Parathyroid adenoma (tissue), 2 donors: ENCODE results near the gene POLK.

ENCODE experiments used
- H2AFZ ChIP-seq: fragments of 300-600 bp; sonication (generic); one replicate; pipeline ENCODE4 v1.7.0; 2017; ENCODE audit warnings: antibody characterized with exemption, mild to moderate bottlenecking
- H3K27ac ChIP-seq: fragments of 300-600 bp; sonication (generic); one replicate; pipeline ENCODE4 v1.7.0; 2017
- H3K27me3 ChIP-seq: fragments of 300-600 bp; sonication (generic); one replicate; pipeline ENCODE4 v1.7.0; 2017; ENCODE audit warnings: low read length; ENCODE audit not compliant: control insufficient read depth, insufficient read depth
- H3K36me3 ChIP-seq: fragments of 300-600 bp; sonication (generic); one replicate; pipeline ENCODE4 v1.7.0; 2017; ENCODE audit warnings: low read length; ENCODE audit not compliant: control insufficient read depth, insufficient read depth
- H3K4me1 ChIP-seq: fragments of 300-600 bp; sonication (generic); one replicate; pipeline ENCODE4 v1.7.0; 2017; ENCODE audit warnings: control low read depth
- H3K4me2 ChIP-seq: fragments of 300-600 bp; sonication (generic); one replicate; pipeline ENCODE4 v1.7.0; 2017; ENCODE audit warnings: low read length
- H3K4me3 ChIP-seq: fragments of 300-600 bp; sonication (generic); one replicate; pipeline ENCODE4 v1.7.0; 2017; ENCODE audit warnings: low read depth, low read length
- H3K79me2 ChIP-seq: fragments of 300-600 bp; sonication (generic); one replicate; pipeline ENCODE4 v1.7.0; 2017; ENCODE audit warnings: control low read depth
- H3K9ac ChIP-seq: fragments of 300-600 bp; sonication (generic); one replicate; pipeline ENCODE4 v1.7.0; 2017; ENCODE audit warnings: mild to moderate bottlenecking
- H3K9me3 ChIP-seq: fragments of 300-600 bp; sonication (generic); one replicate; pipeline ENCODE4 v1.7.0; 2017; ENCODE audit warnings: low read length; ENCODE audit not compliant: control insufficient read depth
- CTCF ChIP-seq: fragments of 300-600 bp; sonication (generic); IDR thresholded peaks from one replicate; pipeline ENCODE4 v1.7.0; 2017; ENCODE audit warnings: antibody characterized with exemption, mild to moderate bottlenecking
- donor health status: primary hyperparathyroidism.

Gene POLK

GRCh38 chr5:75468593-75468992 lies 43.1 kb upstream of the POLK start:
- H3K4me1 ChIP-seq = peaks cover 2% of the 10 kb centered on the region
- no peak for TF ChIP-seq CTCF
- H3K9ac ChIP-seq = no peak overlapping the region
- H3K4me3 ChIP-seq = no peak overlapping the region
- no peaks in the 10 kb centered on the region for H3K36me3 ChIP-seq
- peaks cover 29% of the 10 kb centered on the region for H3K79me2 ChIP-seq
- H3K27me3 ChIP-seq = no peaks in the 10 kb centered on the region
- no peak overlapping the region for H3K4me2 ChIP-seq
- no peaks in the 10 kb centered on the region for H3K9me3 ChIP-seq
- no peak overlapping the region for H3K27ac ChIP-seq
- no peak overlapping the region for H2AFZ ChIP-seq

- no peaks in the 10 kb centered on the region for H3K36me3 ChIP-seq
- H3K4me1 ChIP-seq = no peaks in the 10 kb centered on the region
- no peak overlapping the region for H3K4me3 ChIP-seq
- no peak overlapping the region for H3K4me2 ChIP-seq
- H3K9me3 ChIP-seq = no peaks in the 10 kb centered on the region
- H3K9ac ChIP-seq = no peak overlapping the region
- H3K27ac ChIP-seq = no peak overlapping the region
- H3K27me3 ChIP-seq = no peaks in the 10 kb centered on the region
- TF ChIP-seq CTCF = no peak
- H2AFZ ChIP-seq = no peak overlapping the region
- peaks cover 29% of the 10 kb centered on the region for H3K79me2 ChIP-seq
Observed at GRCh38 chr5:75469017-75469416, 42.7 kb upstream of the POLK start.

GRCh38 chr5:75471193-75471592 lies 40.5 kb upstream of the POLK start:
- Histone ChIP-seq H3K79me2 (peaks cover 29% of the 10 kb centered on the region), H3K4me2 (no peak overlapping the region), H2AFZ (no peak overlapping the region), H3K4me3 (no peak overlapping the region), H3K27me3 (no peaks in the 10 kb centered on the region), H3K9me3 (no peaks in the 10 kb centered on the region), H3K27ac (no peak overlapping the region), H3K9ac (no peak overlapping the region), H3K36me3 (no peaks in the 10 kb centered on the region), H3K4me1 (no peaks in the 10 kb centered on the region)
- no peak for TF ChIP-seq CTCF

- Histone ChIP-seq H3K27ac (no peak overlapping the region), H3K4me1 (peaks cover 3% of the 10 kb centered on the region), H3K9ac (no peak overlapping the region), H3K4me3 (no peak overlapping the region), H3K79me2 (peaks cover 24% of the 10 kb centered on the region), H3K4me2 (no peak overlapping the region), H3K36me3 (no peaks in the 10 kb centered on the region), H3K27me3 (no peaks in the 10 kb centered on the region), H2AFZ (no peak overlapping the region), H3K9me3 (no peaks in the 10 kb centered on the region)
- no peak for TF ChIP-seq CTCF
Observed at GRCh38 chr5:75472973-75473372, 38.7 kb upstream of the POLK start.

GRCh38 chr5:75473463-75473862 lies 38.2 kb upstream of the POLK start:
- Histone ChIP-seq H3K27me3 (no peaks in the 10 kb centered on the region), H3K4me3 (no peak overlapping the region), H3K4me2 (no peak overlapping the region), H3K36me3 (no peaks in the 10 kb centered on the region), H2AFZ (no peak overlapping the region), H3K9me3 (no peaks in the 10 kb centered on the region), H3K27ac (no peak overlapping the region), H3K9ac (no peak overlapping the region), H3K4me1 (peaks cover 6% of the 10 kb centered on the region), H3K79me2 (peaks cover 19% of the 10 kb centered on the region)
- no peak for TF ChIP-seq CTCF
